HFFc6 (cell line): Measurements from ENCODE around the gene GTF3A. TPM values are rescaled to one million over a fixed set of nuclear protein-coding genes. Genes with fewer than 3 reads are reported as not detected.

Experiments used
- DNase-seq: peaks from one replicate; pipeline ENCODE4 v3.0.0-alpha.2; 2018
- H3K27ac Mint-ChIP-seq: 2 replicates; pipeline ENCODE4 v1.8.0; 2020; ENCODE audit warnings: mild to moderate bottlenecking, mixed read lengths
- H3K27me3 Mint-ChIP-seq: 2 replicates; pipeline ENCODE4 v1.8.0; 2021; ENCODE audit warnings: mild to moderate bottlenecking, moderate library complexity, mixed read lengths; ENCODE audit not compliant: insufficient read depth
- H3K36me3 Mint-ChIP-seq: 2 replicates; pipeline ENCODE4 v1.8.0; 2021; ENCODE audit warnings: low read depth, mixed read lengths
- H3K4me1 Mint-ChIP-seq: 2 replicates; pipeline ENCODE4 v1.8.0; 2020; ENCODE audit warnings: low read depth, mixed read lengths
- H3K4me3 Mint-ChIP-seq: 2 replicates; pipeline ENCODE4 v1.8.0; 2020; ENCODE audit warnings: mild to moderate bottlenecking, moderate library complexity, mixed read lengths
- H3K9me3 Mint-ChIP-seq: 2 replicates; pipeline ENCODE4 v1.8.0; 2020; ENCODE audit warnings: mild to moderate bottlenecking, mixed read lengths
- total RNA-seq, 6 experiments: library from RNA; stranded (reverse); fragmentation: NEBNext Ultra II Directional; extraction: Animal tissue kit (Norgen Biotek cat#: 25700); gene quantifications; 2 replicates in 1 of 6; 3 replicates in 5 of 6; pipeline ENCODE4 v1.2.3, GENCODE V29; 2021
- TF ChIP-seq, protein P1 (sequence below): fragments of 200-600 bp; sonication (generic); IDR thresholded peaks from 2 replicates; pipeline ENCODE4 v1.5.0; 2021; ENCODE audit warnings: antibody characterized with exemption, mild to moderate bottlenecking

GTF3A gene
- total RNA-seq, 6 experiments from 2014 or later = 70.8 to 81.2 (median 75.0) TPM

DNA sequence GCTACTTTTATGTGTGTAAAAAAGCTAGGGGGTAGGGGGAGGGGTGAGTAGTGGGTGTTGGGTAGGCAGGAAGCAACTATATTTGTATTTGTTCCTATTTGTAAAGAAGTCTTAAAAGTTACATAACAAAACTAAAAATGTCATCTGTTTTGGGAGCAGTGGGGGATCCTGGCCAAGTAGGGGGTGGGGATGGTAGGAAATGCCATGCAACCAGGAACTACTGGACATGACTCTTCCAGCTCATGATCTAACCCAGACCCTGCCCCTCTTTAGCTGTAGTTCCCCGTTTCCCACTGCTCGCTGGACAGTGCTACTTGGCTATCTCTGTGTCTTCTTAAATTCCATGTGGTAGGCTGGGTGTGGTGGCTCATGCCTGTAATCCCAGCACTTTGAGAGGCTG lies 3.2 kb downstream of the GTF3A start:
- Mint-ChIP-seq H3K4me3 (no peak overlapping the region), H3K36me3 (peaks cover 42% of the 10 kb centered on the region), H3K27me3 (peaks cover 1% of the 10 kb centered on the region), H3K4me1 (peaks cover 33% of the 10 kb centered on the region), H3K27ac (no peak overlapping the region), H3K9me3 (no peaks in the 10 kb centered on the region)
- DNase-seq = no peak
- TF ChIP-seq, protein P1, sequence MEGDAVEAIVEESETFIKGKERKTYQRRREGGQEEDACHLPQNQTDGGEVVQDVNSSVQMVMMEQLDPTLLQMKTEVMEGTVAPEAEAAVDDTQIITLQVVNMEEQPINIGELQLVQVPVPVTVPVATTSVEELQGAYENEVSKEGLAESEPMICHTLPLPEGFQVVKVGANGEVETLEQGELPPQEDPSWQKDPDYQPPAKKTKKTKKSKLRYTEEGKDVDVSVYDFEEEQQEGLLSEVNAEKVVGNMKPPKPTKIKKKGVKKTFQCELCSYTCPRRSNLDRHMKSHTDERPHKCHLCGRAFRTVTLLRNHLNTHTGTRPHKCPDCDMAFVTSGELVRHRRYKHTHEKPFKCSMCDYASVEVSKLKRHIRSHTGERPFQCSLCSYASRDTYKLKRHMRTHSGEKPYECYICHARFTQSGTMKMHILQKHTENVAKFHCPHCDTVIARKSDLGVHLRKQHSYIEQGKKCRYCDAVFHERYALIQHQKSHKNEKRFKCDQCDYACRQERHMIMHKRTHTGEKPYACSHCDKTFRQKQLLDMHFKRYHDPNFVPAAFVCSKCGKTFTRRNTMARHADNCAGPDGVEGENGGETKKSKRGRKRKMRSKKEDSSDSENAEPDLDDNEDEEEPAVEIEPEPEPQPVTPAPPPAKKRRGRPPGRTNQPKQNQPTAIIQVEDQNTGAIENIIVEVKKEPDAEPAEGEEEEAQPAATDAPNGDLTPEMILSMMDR = no peak

DNA sequence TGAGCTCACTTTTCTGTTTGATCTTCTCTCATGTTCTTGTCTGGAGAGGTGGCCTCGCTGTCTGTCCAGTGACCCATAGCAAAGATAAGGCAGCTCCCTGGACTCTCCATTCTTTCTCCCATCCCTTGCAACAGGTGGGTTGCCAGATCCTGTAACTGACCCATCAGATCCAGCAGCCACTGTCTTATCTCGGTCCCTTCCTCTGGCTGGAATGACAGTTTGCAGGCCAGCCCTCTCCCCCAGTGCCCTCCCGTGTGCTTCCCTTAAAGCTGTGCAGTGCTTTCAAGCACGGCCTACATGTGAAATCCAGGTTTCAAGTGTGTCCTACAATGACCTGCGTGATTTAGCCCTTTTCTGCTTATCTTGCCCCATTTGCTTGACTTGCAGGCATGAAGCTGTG lies 3.7 kb downstream of the GTF3A start:
- TF ChIP-seq, protein P1 = no peak
- Mint-ChIP-seq H3K4me3 (no peak overlapping the region), H3K27me3 (no peaks in the 10 kb centered on the region; the same call in 1 of the 2 replicates), H3K27ac (no peak overlapping the region), H3K9me3 (no peaks in the 10 kb centered on the region), H3K36me3 (peaks cover 42% of the 10 kb centered on the region), H3K4me1 (peaks cover 33% of the 10 kb centered on the region)
- DNase-seq = no peak

DNA sequence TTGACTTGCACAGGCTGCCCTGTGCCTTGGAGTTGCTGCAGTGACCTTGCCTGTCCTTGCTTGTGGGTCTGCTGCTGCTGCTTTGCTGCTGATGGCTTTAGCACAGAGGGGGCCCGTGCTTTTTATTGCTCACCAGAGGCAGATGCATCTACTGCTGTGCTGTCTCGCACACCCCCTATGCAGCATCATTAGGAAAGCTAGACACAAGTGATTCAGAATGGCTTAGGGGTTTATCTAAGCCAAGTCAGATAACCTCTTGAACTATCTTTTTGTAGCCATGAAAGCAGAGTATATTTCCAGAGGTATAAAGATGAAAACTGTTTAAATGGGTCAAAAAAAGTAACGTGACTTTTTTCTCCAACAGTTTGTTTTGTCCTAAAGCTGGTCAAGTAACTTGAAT lies 7.8 kb downstream of the GTF3A start:
- H3K9me3 Mint-ChIP-seq = no peaks in the 10 kb centered on the region
- H3K4me1 Mint-ChIP-seq = peaks cover 5% of the 10 kb centered on the region; the same call in 1 of the 2 replicates
- peaks cover 29% of the 10 kb centered on the region; the same call in 1 of the 2 replicates for H3K36me3 Mint-ChIP-seq
- no peak overlapping the region for H3K27ac Mint-ChIP-seq
- TF ChIP-seq, protein P1 = no peak
- H3K27me3 Mint-ChIP-seq = no peaks in the 10 kb centered on the region
- DNase-seq = no peak
- H3K4me3 Mint-ChIP-seq = no peak overlapping the region

DNA sequence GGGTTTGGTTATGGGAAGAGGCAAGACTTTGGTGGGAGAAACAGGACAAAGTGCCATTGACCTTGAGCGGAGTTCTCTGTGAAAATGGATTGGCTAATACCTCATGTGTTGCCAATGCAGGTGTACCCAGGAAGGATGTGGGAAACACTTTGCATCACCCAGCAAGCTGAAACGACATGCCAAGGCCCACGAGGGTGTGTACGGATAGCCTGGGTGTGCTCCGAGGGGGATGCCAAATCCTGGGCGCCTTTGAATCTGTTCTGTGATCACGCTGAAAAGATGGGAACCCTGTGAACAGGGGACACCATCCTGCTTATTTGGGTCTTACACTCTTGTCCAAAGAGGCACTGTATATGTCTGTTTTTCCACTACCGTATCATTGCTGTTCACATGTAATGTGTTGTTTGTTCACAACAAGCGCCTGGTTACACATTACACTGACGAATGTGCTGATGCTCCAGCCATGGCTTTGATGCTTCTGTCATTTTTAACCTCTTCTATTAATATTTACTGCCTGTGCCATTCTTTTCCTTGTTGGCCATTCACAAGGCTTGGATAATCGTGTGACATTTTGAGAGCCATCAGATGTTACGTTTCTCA lies 8.3 kb downstream of the GTF3A start:
- no peaks in the 10 kb centered on the region for H3K27me3 Mint-ChIP-seq
- peaks cover 5% of the 10 kb centered on the region; the same call in 1 of the 2 replicates for H3K4me1 Mint-ChIP-seq
- no peak for DNase-seq
- TF ChIP-seq, protein P1 = no peak
- no peaks in the 10 kb centered on the region for H3K9me3 Mint-ChIP-seq
- H3K36me3 Mint-ChIP-seq = peaks cover 26% of the 10 kb centered on the region; the same call in 1 of the 2 replicates
- no peak overlapping the region for H3K27ac Mint-ChIP-seq
- no peak overlapping the region for H3K4me3 Mint-ChIP-seq

DNA sequence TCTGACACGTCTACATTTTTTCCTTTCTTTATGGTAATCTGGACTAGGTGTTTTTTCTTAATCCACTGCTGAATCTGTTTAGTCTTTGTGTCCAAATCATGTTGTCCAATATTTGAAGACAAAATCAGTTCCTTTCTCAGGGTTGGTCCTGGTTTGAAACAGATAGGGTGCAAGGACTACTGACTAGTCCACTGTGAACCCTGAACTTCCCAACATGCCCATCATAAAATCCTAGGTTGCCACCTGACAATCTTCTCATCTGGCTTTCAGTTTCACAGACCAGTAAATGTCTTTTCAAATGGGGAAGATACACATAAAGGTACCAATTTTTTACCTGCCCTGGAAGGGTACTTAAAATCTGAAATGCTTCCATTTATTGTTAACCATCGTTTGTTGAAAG lies 12.7 kb downstream of the GTF3A start:
- Mint-ChIP-seq H3K4me1 (no peaks in the 10 kb centered on the region), H3K27me3 (no peaks in the 10 kb centered on the region; the same call in 1 of the 2 replicates), H3K27ac (no peak overlapping the region), H3K36me3 (peaks cover 11% of the 10 kb centered on the region), H3K9me3 (no peaks in the 10 kb centered on the region), H3K4me3 (no peak overlapping the region)
- DNase-seq = no peak
- TF ChIP-seq, protein P1 = no peak
